GM12878 (cell line): ENCODE data around the gene CPNE5. TPM values are rescaled to one million over a fixed set of nuclear protein-coding genes. Genes with fewer than 3 reads are reported as not detected.

Experiments used
- ATAC-seq: fragments of 200-7000 bp; cut with Tn5 transposase; 3 replicates; pipeline ENCODE4 v1.9.1; 2020; ENCODE audit warnings: mild to moderate bottlenecking, moderate library complexity
- BruUV-seq: library from RNA; stranded (reverse); fragments of 400-500 nt; replicated peaks from 2 replicates; lab custom pipeline; 2021; lab: Mats Ljungman, UMichigan
- CTCF ChIA-PET: fragments of 300-600 bp; sonication (Branson Sonifier 250); formaldehyde crosslinking; extraction: SDS; loops from one replicate; lab custom pipeline; 2021; ENCODE audit warnings: inconsistent platforms; lab: Yijun Ruan, JAX
- POLR2A ChIA-PET: fragments of 350-600 bp; formaldehyde crosslinking; extraction: SDS; loops from one replicate; lab custom pipeline; 2021; ENCODE audit warnings: inconsistent platforms; lab: Charles Lee
- RAD21 ChIA-PET: fragments of 300-600 bp; sonication (Branson Sonifier 250); formaldehyde crosslinking; loops from one replicate; lab custom pipeline; 2023; ENCODE audit warnings: antibody characterized with exemption; ENCODE audit not compliant: unreplicated experiment; lab: Charles Lee
- SMC1A ChIA-PET: fragments of 300-600 bp; sonication (Branson Sonifier 250); formaldehyde crosslinking; loops from one replicate; lab custom pipeline; 2023; ENCODE audit not compliant: unreplicated experiment, uncharacterized antibody; lab: Charles Lee
- DNase-seq: peaks from one replicate; pipeline ENCODE4 v3.0.0-alpha.2; 2011; ENCODE audit warnings: low read depth, low spot score
- FAIRE-seq: peaks from 3 replicates; lab custom pipeline; 2011; peaks lifted over from hg19 to GRCh38; lab: Jason Lieb, UNC
- H2AFZ ChIP-seq: 2 replicates; pipeline ENCODE4 v1.6.0; 2011; ENCODE audit warnings: low read depth, low read length, control low read depth; ENCODE audit not compliant: control insufficient read depth
- H3K27ac ChIP-seq: 2 replicates; pipeline ENCODE4 v1.5.1; 2011; ENCODE audit warnings: control low read depth; ENCODE audit not compliant: control insufficient read depth, insufficient read depth
- H3K27me3 ChIP-seq, 2 experiments: replicated peaks in 1 of 2; 2 replicates each; pipeline versions ENCODE4 v1.6.0 to v1.6.1; 2011; ENCODE audit warnings: low read length in 1 of 2; ENCODE audit not compliant: control insufficient read depth in 2 of 2, insufficient read depth in 2 of 2
- H3K36me3 ChIP-seq, 2 experiments: 2 replicates each; pipeline ENCODE4 v1.5.1; 2011; ENCODE audit warnings: low read length in 1 of 2; ENCODE audit not compliant: control insufficient read depth in 2 of 2, insufficient read depth in 2 of 2
- H3K4me1 ChIP-seq: 2 replicates; pipeline ENCODE4 v1.6.1; 2011; ENCODE audit warnings: mild to moderate bottlenecking, low read length, moderate library complexity, mixed read lengths; ENCODE audit not compliant: control insufficient read depth, insufficient read depth
- H3K4me2 ChIP-seq: 2 replicates; pipeline ENCODE4 v1.6.0; 2011; ENCODE audit warnings: control low read depth; ENCODE audit not compliant: control insufficient read depth, insufficient read depth
- H3K4me3 ChIP-seq: fragments of 200-600 bp; sonication (generic); 2 replicates; pipeline ENCODE4 v1.5.1; 2016
- H3K79me2 ChIP-seq: 2 replicates; pipeline ENCODE4 v1.6.0; 2011; ENCODE audit warnings: low read length; ENCODE audit not compliant: control insufficient read depth, insufficient read depth
- H3K9ac ChIP-seq: 2 replicates; pipeline ENCODE4 v1.8.0; 2011; ENCODE audit warnings: low read length, control low read depth, mixed read lengths; ENCODE audit not compliant: control insufficient read depth, insufficient read depth
- H3K9me3 ChIP-seq: replicated peaks from 3 replicates; pipeline ENCODE4 v1.5.1; 2011; ENCODE audit warnings: mild to moderate bottlenecking, low read length; ENCODE audit not compliant: control insufficient read depth, insufficient read depth
- H4K20me1 ChIP-seq: 2 replicates; pipeline ENCODE4 v1.6.0; 2011; ENCODE audit not compliant: control insufficient read depth, insufficient read depth
- CBFB ChIP-seq: IDR thresholded peaks from 2 replicates; pipeline ENCODE4 v1.6.1; 2016; ENCODE audit warnings: antibody characterized with exemption, low read depth
- GABPA ChIP-seq: IDR thresholded peaks from 2 replicates; pipeline ENCODE4 v1.6.1; 2014; ENCODE audit warnings: antibody characterized with exemption, low read depth, mild to moderate bottlenecking, inconsistent platforms
- IKZF2 ChIP-seq, 2 experiments: fragments of 450-650 bp; IDR thresholded peaks; 2 replicates each; pipeline ENCODE4 v1.6.1; 2017; ENCODE audit warnings: mild to moderate bottlenecking in 2 of 2, moderate library complexity in 2 of 2
- NFIC ChIP-seq: IDR thresholded peaks from 2 replicates; pipeline ENCODE4 v1.6.1; 2012; ENCODE audit warnings: low read depth, mild to moderate bottlenecking, inconsistent platforms, low read length, moderate library complexity
- NR2C1 ChIP-seq: fragments of 450-650 bp; IDR thresholded peaks from 2 replicates; pipeline ENCODE4 v1.6.1; 2017; ENCODE audit warnings: antibody characterized with exemption, mild to moderate bottlenecking, moderate library complexity
- SPI1 ChIP-seq: IDR thresholded peaks from 2 replicates; pipeline ENCODE4 v1.6.1; 2011; ENCODE audit warnings: low read depth, mild to moderate bottlenecking, low read length, moderate library complexity, borderline replicate concordance; ENCODE audit not compliant: insufficient read depth
- ZSCAN29 ChIP-seq: fragments of 450-650 bp; IDR thresholded peaks from 2 replicates; pipeline ENCODE4 v1.6.1; 2017; ENCODE audit warnings: mild to moderate bottlenecking, moderate library complexity
- ZZZ3 ChIP-seq: IDR thresholded peaks from 2 replicates; pipeline ENCODE4 v1.6.1; 2011; ENCODE audit warnings: low read depth; ENCODE audit not compliant: control insufficient read depth, insufficient read length
- WGBS: methylation state at CpG from one replicate; pipeline ENCODE4 v1.1.6; 2016; ENCODE audit warnings: low lambda C conversion rate; ENCODE audit not compliant: insufficient replicate concordance, insufficient coverage; ENCODE audit errors: missing lambda C conversion rate; 5-methylcytosine and 5-hydroxymethylcytosine counted together
- in situ Hi-C: fragments of 300-500 bp; cut with MboI; formaldehyde crosslinking; loops from 9 replicates; pipeline ENCODE4 v1.14.3; 2018; ENCODE audit warnings: mixed read lengths
- intact Hi-C: fragments of 100-400 bp; cut with micrococcal nuclease; formaldehyde crosslinking; loops from one replicate; pipeline ENCODE4 v1.14.2; 2022; ENCODE audit not compliant: unreplicated experiment
- polyA plus RNA-seq, 11 experiments: library from polyadenylated mRNA; depleted of rRNA in 4 of 11; unstranded in 6 of 11; stranded (reverse) in 5 of 11; fragments of >200 nt; fragmentation: Nextera tagmentation in 4 of 11; fragmentation: Illumina TruSeq in 1 of 11; extraction: Ambion mirVana in 4 of 11; extraction: Trizol in 1 of 11; gene quantifications; 1 replicate in 1 of 11; 2 replicates in 10 of 11; pipeline versions ENCODE4 v1.2.1 to v1.2.3, GENCODE V29; 2011 to 2016; ENCODE audit warnings: inconsistent platforms in 2 of 11, missing spikeins in 2 of 11, low read depth in 1 of 11
- total RNA-seq, 4 experiments: library from RNA; depleted of rRNA in 3 of 4; stranded (reverse); fragments of >200 nt in 3 of 4; fragmentation: Illumina TruSeq in 1 of 4; extraction: Trizol in 1 of 4; gene quantifications; 2 replicates each; pipeline versions ENCODE4 v1.2.1 to v1.2.3, GENCODE V29; 2013 to 2021
- TF ChIP-seq, protein P1 (sequence below): fragments of 150-350 bp; IDR thresholded peaks from 2 replicates; pipeline ENCODE4 v1.6.1; 2014; ENCODE audit warnings: mild to moderate bottlenecking, low read depth, low read length

CPNE5 gene
- total and polyA plus RNA-seq, 10 of the 15 experiments (the other 5 are each of a cell fraction or from before 2014, with no cell fraction given): 2.4 to 39.1 (median 18.2) TPM

DNA sequence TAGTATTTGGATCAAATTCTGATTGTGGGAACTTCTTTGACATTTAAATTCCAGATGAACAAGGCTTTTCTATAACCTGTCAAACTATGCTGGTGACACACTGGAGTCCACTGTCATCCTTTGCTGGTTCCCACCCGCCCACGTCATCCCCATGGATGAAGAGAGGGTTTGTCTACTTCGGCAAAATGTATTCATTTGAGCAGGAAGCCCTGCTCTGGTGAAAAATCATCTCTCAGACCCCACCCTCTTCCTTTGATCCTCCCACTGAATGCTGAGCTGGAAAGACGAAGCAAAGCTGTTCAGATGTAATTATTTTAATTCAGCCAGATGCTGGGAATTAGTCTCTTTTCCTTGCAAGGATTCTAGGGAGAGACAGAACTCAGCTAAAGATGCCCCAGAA lies 50.5 kb downstream of the CPNE5 start:
- ChIA-PET SMC1A (no interaction called here), RAD21 (no interaction called here), POLR2A (no interaction called here), CTCF (interaction anchor here (1.2 to 12.1 kb wide), 3 partner anchors 23 to 174 kb away, joined by 4 to 330 read pairs (median 4); no protein-coding TSS in a partner anchor)
- Histone ChIP-seq H2AFZ (no peak overlapping the region), H3K4me3 (no peak overlapping the region), H3K27me3 (peaks cover 2 to 7% of the 10 kb centered on the region in 2 experiments; a peak in 2 of 4 replicates), H3K9ac (no peak overlapping the region), H3K4me2 (no peak overlapping the region), H3K9me3 (no peaks in the 10 kb centered on the region), H3K79me2 (no peaks in the 10 kb centered on the region), H3K4me1 (no peaks in the 10 kb centered on the region), H3K27ac (no peak overlapping the region), H4K20me1 (no peaks in the 10 kb centered on the region), H3K36me3 (no peaks in the 10 kb centered on the region)
- ATAC-seq: no peak
- intact Hi-C loops: no loop called here
- WGBS: 13% methylated on average over 4 of the region's 4 CpGs
- DNase-seq: no peak
- no peak for TF ChIP-seq NFIC
- TF ChIP-seq, protein P1, sequence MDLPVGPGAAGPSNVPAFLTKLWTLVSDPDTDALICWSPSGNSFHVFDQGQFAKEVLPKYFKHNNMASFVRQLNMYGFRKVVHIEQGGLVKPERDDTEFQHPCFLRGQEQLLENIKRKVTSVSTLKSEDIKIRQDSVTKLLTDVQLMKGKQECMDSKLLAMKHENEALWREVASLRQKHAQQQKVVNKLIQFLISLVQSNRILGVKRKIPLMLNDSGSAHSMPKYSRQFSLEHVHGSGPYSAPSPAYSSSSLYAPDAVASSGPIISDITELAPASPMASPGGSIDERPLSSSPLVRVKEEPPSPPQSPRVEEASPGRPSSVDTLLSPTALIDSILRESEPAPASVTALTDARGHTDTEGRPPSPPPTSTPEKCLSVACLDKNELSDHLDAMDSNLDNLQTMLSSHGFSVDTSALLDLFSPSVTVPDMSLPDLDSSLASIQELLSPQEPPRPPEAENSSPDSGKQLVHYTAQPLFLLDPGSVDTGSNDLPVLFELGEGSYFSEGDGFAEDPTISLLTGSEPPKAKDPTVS: no peak
- in situ Hi-C loops: no loop called here
- BruUV-seq: no TSS peak
- FAIRE-seq: no peak

DNA sequence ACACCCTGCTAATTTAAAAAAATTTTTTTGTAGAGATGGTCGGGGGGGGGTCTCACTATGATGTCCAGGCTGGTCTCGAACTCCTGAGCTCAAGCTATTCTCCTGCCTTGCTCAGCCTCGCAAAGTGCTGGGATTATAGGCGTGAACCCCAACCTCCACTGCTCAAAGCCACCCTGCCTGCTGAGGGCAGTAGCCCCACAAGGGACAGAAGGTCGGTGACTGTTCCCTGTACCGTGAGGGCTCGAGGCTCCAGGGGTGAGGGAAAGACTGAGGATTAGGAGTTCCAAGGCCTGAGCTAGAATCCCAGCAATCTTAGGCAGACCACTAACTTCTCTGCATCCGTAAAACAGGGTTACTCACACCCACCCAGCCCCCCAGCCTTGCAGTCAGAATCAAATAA lies 51.1 kb downstream of the CPNE5 start:
- no peaks in the 10 kb centered on the region for H3K79me2 ChIP-seq
- FAIRE-seq (no peak), ATAC-seq (no peak), DNase-seq (no peak)
- CTCF ChIA-PET: interaction anchor here (1.2 to 12.1 kb wide), 2 partner anchors 23 to 173 kb away, joined by 4 to 330 read pairs; no protein-coding TSS in a partner anchor
- H3K4me1 ChIP-seq: no peaks in the 10 kb centered on the region
- WGBS: 53% methylated on average over 8 of the region's 8 CpGs
- BruUV-seq: no TSS peak
- no peak overlapping the region for H3K4me2 ChIP-seq
- in situ Hi-C loops: no loop called here
- peaks cover under 1 to 7% of the 10 kb centered on the region in 2 experiments; a peak in 2 of 4 replicates for H3K27me3 ChIP-seq
- RAD21 ChIA-PET: no interaction called here
- H4K20me1 ChIP-seq: no peaks in the 10 kb centered on the region
- no peak overlapping the region for H2AFZ ChIP-seq
- no peak overlapping the region for H3K9ac ChIP-seq
- H3K36me3 ChIP-seq: no peaks in the 10 kb centered on the region
- no peak overlapping the region for H3K4me3 ChIP-seq
- intact Hi-C loops: no loop called here
- no peaks in the 10 kb centered on the region for H3K9me3 ChIP-seq
- H3K27ac ChIP-seq: no peak overlapping the region
- SMC1A ChIA-PET: interaction anchor here (0.5 kb wide), 1 partner anchor 1089 kb away, joined by 3 read pairs; no protein-coding TSS in a partner anchor
- POLR2A ChIA-PET: interaction anchor here (0.6 kb wide), 1 partner anchor 228 kb away, joined by 6 read pairs; no protein-coding TSS in a partner anchor
- no peak for TF ChIP-seq IKZF2 (IDR thresholded peaks at IDR 0.05)
- no peak for TF ChIP-seq ZZZ3
- TF ChIP-seq NR2C1: no peak
- TF ChIP-seq SPI1: no peak
- TF ChIP-seq ZSCAN29: no peak
- no peak for TF ChIP-seq GABPA
- no peak for TF ChIP-seq CBFB
- TF ChIP-seq, all 136 proteins: peak for 0
